Lower leg skin (tissue), 3 donors: Measurements from ENCODE around the gene ZNF821.

Experiments
- CTCF ChIP-seq, 3 donors: fragments of 450-650 bp; IDR thresholded peaks; one replicate each; pipeline ENCODE4 v1.5.1; 2016; ENCODE audit warnings: antibody characterized with exemption in 3 of 3, mild to moderate bottlenecking in 3 of 3, moderate library complexity in 2 of 3
- POLR2A ChIP-seq, 2 donors: fragments of 450-650 bp; IDR thresholded peaks; one replicate each; pipeline ENCODE4 v1.6.1; 2016 to 2017; ENCODE audit warnings: antibody characterized with exemption in 2 of 2, mild to moderate bottlenecking in 1 of 2, moderate library complexity in 1 of 2

DNA sequence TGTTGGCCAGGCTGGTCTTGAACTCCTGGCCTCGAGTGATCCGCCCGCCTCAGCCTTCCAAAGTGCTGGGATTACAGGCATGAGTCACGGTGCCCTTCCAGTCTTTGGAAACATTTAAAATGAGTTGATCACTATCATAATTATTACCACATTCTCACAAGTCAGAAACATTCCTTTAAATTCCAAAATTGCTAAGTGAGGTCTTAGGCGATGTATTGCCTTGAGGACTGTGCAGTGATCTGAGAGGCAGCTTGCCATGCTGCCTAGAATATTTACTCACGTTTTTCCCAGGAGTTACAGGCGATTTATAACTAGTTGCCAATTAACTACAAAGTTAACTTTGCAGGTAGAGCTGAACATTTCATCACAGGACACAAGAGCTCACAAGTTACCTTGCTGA is 43.9 kb downstream of the ZNF821 start:
- TF ChIP-seq CTCF (IDR thresholded peaks at IDR 0.05) (no peak), POLR2A (IDR thresholded peaks at IDR 0.05) (no peak)
